Right ventricle myocardium superior (tissue), 1 donor: ENCODE measurements around the gene CLC. TPM values are rescaled to one million over a fixed set of nuclear protein-coding genes. Genes with fewer than 3 reads are reported as not detected.
"Not testable (repeated sequence)": the region's sequence is repeated elsewhere in the genome, so short reads cannot be mapped to it uniquely, and the experiment has no call there.

Source experiments
- ATAC-seq: fragments of 200-7000 bp; cut with Tn5 transposase; one replicate; pipeline ENCODE4 v1.9.1; 2020; ENCODE audit warnings: mild to moderate bottlenecking; ENCODE audit not compliant: poor library complexity
- DNase-seq: peaks from one replicate; pipeline ENCODE4 v3.0.0-alpha.2; 2020
- intact Hi-C: fragments of 100-400 bp; cut with DNase I; formaldehyde crosslinking; loops from one replicate; pipeline ENCODE4 v1.11.2; 2022
- long read RNA-seq: library from polyadenylated mRNA; unstranded; transcript quantifications from one replicate; pipeline ENCODE4 v2.0.0, GENCODE V29; 2021
- total RNA-seq: library from RNA; stranded (reverse); fragmentation: NEBNext Ultra II Directional; extraction: Animal tissue kit (Norgen Biotek cat#: 25700); gene quantifications from one replicate; pipeline ENCODE4 v1.2.1, GENCODE V29; 2021
- donor health status: DM: no; HTN: yes; CAD: no; lungs with severe emphysema.

Gene CLC
- total RNA-seq, result not detected
- long read RNA-seq, result 0 reads

- intact Hi-C loops, result no loop called here
- ATAC-seq (no peak), DNase-seq (no peak)
Measured at GRCh38 chr19:39737891-39738290, at the start of gene CLC. CLC (minus strand) TSS chr19:39738029; CDS start chr19:39737952, 77 bp downstream.

GRCh38 chr19:39780894-39781293, 43.1 kb upstream of the CLC start:
- intact Hi-C loops, result no loop called here
- ATAC-seq (no peak), DNase-seq (no peak)

GRCh38 chr19:39778763-39779162, 40.9 kb upstream of the CLC start, which contains the start of gene LEUTX:
LEUTX (plus strand) TSS chr19:39778854; CDS start chr19:39778921, 67 bp downstream.
- ATAC-seq (no peak), DNase-seq (no peak)
- intact Hi-C loops, result no loop called here

- DNase-seq (no peak), ATAC-seq (no peak)
- intact Hi-C loops, result no loop called here
Measured at GRCh38 chr19:39768786-39769185, 31.0 kb upstream of the CLC start.

GRCh38 chr19:39768334-39768733, 30.5 kb upstream of the CLC start:
- ATAC-seq (no peak), DNase-seq (no peak)
- intact Hi-C loops, result no loop called here

- DNase-seq (no peak), ATAC-seq (no peak)
- intact Hi-C loops, result no loop called here
Measured at GRCh38 chr19:39765091-39766076, 27.6 kb upstream of the CLC start.

- ATAC-seq, DNase-seq, intact Hi-C loops: not testable (repeated sequence)
Measured at GRCh38 chr19:39761851-39762250, 24.0 kb upstream of the CLC start.

GRCh38 chr19:39759457-39760184, 21.8 kb upstream of the CLC start:
- intact Hi-C loops, result no loop called here
- ATAC-seq, result no peak

GRCh38 chr19:39754971-39755370, 17.1 kb upstream of the CLC start:
- DNase-seq, result no peak
- intact Hi-C loops, result no loop called here
- ATAC-seq, result no peak

More at GRCh38 chr19:39759457-39760184, 21.8 kb upstream of the CLC start:
- no peak for DNase-seq

GRCh38 chr19:39754544-39754943, 16.7 kb upstream of the CLC start:
- intact Hi-C loops, result no loop called here
- no peak for ATAC-seq
- no peak for DNase-seq

- ATAC-seq (no peak), DNase-seq (no peak)
- intact Hi-C loops, result no loop called here
Measured at GRCh38 chr19:39752795-39753194, 15.0 kb upstream of the CLC start.

GRCh38 chr19:39752390-39752789, 14.6 kb upstream of the CLC start:
- intact Hi-C loops, result no loop called here
- no peak for DNase-seq

GRCh38 chr19:39749981-39750380, 12.2 kb upstream of the CLC start:
- intact Hi-C loops, result no loop called here
- no peak for DNase-seq
- ATAC-seq, result no peak

More at GRCh38 chr19:39752390-39752789, 14.6 kb upstream of the CLC start:
- ATAC-seq, result no peak

GRCh38 chr19:39746836-39747529, 9.2 kb upstream of the CLC start:
- ATAC-seq (no peak), DNase-seq (no peak)
- intact Hi-C loops, result no loop called here

GRCh38 chr19:39745643-39746042, 7.8 kb upstream of the CLC start:
- DNase-seq (no peak), ATAC-seq (no peak)
- intact Hi-C loops, result no loop called here

GRCh38 chr19:39740395-39740794, 2.6 kb upstream of the CLC start:
- ATAC-seq (no peak), DNase-seq (no peak)
- intact Hi-C loops, result no loop called here

- intact Hi-C loops, result no loop called here
- DNase-seq (no peak), ATAC-seq (no peak)
Measured at GRCh38 chr19:39738814-39739213, 985 bp upstream of the CLC start.

- ATAC-seq (no peak), DNase-seq (no peak)
- intact Hi-C loops, result no loop called here
Measured at GRCh38 chr19:39737351-39737750, 478 bp downstream of the CLC start.

- ATAC-seq (no peak), DNase-seq (no peak)
- intact Hi-C loops, result no loop called here
Measured at GRCh38 chr19:39736088-39736487, 1.7 kb downstream of the CLC start.
